Upper lobe of right lung (tissue), 1 donor: Measurements from ENCODE around the gene VAPB. TPM values are rescaled to one million over a fixed set of nuclear protein-coding genes. Genes with fewer than 3 reads are reported as not detected.

ENCODE experiments used
- ATAC-seq: fragments of 200-7000 bp; cut with Tn5 transposase; one replicate; pipeline ENCODE4 v1.9.1; 2020; ENCODE audit warnings: mild to moderate bottlenecking, moderate library complexity
- DNase-seq: peaks from one replicate; pipeline ENCODE4 v3.0.0-alpha.2; 2020
- H3K27ac ChIP-seq: fragments of 200-600 bp; one replicate; pipeline ENCODE4 v1.8.0; 2022
- H3K27me3 ChIP-seq: fragments of 200-600 bp; one replicate; pipeline ENCODE4 v1.8.0; 2022; ENCODE audit warnings: mild to moderate bottlenecking
- H3K36me3 ChIP-seq: fragments of 200-600 bp; one replicate; pipeline ENCODE4 v1.8.0; 2022
- H3K4me1 ChIP-seq: fragments of 200-600 bp; one replicate; pipeline ENCODE4 v1.8.0; 2022
- H3K4me3 ChIP-seq: fragments of 200-600 bp; one replicate; pipeline ENCODE4 v1.8.0; 2022; ENCODE audit warnings: mild to moderate bottlenecking
- H3K9me3 ChIP-seq: fragments of 200-600 bp; one replicate; pipeline ENCODE4 v1.8.0; 2022
- intact Hi-C: fragments of 100-400 bp; cut with DNase I; formaldehyde crosslinking; loops from one replicate; pipeline ENCODE4 v1.11.0; 2022
- total RNA-seq: library from RNA; stranded (reverse); fragmentation: NEBNext Ultra II Directional; extraction: Animal tissue kit (Norgen Biotek cat#: 25700); gene quantifications from one replicate; pipeline ENCODE4 v1.2.1, GENCODE V29; 2021
- TF ChIP-seq, protein P1 (sequence below): fragments of 200-600 bp; IDR thresholded peaks from one replicate; pipeline ENCODE4 v1.8.0; 2022; ENCODE audit warnings: antibody characterized with exemption
- donor health status: DM: no; HTN: yes; CAD: no; lungs with severe emphysema.

Gene VAPB
- total RNA-seq, 1 donor from 2014 or later: 47.8 TPM

DNA sequence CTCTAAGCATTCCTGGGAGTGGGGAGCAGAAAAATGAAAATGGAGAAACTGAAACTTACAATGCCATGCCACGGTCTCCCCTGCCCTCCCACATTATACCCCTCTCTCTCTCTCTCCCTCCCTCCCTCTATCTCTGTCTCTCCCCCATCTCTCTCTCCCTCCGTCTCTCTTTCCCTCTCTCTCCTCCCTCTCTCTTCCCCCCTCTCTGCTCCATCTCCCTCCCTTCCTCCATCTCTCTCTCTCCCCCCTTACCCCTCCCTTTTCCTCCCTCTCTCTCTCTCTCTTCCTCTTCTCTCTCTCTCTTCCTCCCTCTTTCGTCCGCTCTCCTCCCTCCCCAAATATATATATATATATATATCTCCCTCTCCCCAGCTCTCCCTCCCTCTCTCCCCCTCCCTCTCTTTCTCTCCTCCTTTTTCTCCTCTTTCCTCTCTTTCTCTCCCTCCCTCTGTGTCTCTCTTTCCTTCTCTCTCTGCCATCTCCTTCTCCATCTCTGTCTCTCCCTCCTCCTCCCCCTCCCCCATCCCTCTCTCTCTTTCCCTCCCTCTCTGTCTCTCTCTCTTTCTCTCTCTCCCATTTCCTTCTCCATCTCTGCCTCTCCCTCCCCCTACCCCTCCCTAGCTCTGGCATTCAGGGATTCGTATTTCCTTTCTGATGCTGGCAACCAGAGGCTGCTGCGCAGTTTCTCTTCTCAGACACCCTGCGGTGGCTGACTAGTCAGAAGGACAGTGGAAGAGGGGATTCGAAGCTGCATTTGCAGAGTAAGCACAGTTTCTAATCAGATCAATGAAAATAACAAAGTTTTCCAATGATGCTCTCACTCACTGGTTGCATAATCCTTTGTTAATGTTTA is 13.9 kb upstream of the VAPB start:
- intact Hi-C loops: no loop called here
- Histone ChIP-seq H3K27me3 (no peaks in the 10 kb centered on the region), H3K9me3 (no peaks in the 10 kb centered on the region), H3K4me3 (no peak overlapping the region), H3K27ac (no peak overlapping the region), H3K36me3 (no peaks in the 10 kb centered on the region), H3K4me1 (no peaks in the 10 kb centered on the region)
- ATAC-seq (no peak), DNase-seq (no peak)
- TF ChIP-seq, protein P1, sequence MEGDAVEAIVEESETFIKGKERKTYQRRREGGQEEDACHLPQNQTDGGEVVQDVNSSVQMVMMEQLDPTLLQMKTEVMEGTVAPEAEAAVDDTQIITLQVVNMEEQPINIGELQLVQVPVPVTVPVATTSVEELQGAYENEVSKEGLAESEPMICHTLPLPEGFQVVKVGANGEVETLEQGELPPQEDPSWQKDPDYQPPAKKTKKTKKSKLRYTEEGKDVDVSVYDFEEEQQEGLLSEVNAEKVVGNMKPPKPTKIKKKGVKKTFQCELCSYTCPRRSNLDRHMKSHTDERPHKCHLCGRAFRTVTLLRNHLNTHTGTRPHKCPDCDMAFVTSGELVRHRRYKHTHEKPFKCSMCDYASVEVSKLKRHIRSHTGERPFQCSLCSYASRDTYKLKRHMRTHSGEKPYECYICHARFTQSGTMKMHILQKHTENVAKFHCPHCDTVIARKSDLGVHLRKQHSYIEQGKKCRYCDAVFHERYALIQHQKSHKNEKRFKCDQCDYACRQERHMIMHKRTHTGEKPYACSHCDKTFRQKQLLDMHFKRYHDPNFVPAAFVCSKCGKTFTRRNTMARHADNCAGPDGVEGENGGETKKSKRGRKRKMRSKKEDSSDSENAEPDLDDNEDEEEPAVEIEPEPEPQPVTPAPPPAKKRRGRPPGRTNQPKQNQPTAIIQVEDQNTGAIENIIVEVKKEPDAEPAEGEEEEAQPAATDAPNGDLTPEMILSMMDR: no peak

DNA sequence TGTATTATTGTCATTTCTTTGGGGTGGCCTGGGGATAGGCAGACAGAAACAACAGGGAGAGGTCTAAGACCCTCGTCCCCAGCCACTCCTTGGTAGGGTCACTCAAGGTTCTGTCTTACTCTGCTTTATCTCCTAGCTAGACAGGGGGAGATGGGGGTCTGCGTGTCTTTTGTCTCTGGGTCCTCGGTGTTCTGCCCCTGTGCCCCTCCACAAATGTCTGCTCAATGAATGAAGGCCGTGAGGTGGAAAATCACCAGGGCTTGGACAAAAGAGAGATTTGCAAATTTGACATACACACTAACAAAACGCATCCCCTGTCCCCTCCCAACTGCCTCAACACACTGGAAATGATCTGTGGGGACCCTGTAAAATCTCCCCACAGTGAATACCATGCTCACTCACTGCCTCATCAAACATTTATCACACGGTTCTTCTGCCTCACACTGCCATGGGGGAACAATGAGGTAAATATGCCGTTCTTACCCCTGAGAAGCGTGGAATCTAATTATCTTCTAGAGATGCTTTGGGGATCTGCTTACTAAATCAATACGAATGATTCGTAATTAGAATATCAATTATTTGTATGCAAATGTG is 13.2 kb upstream of the VAPB start:
- H3K27me3 ChIP-seq: no peaks in the 10 kb centered on the region
- no peak overlapping the region for H3K4me3 ChIP-seq
- H3K9me3 ChIP-seq: no peaks in the 10 kb centered on the region
- H3K4me1 ChIP-seq: no peaks in the 10 kb centered on the region
- DNase-seq: no peak
- ATAC-seq: no peak
- H3K27ac ChIP-seq: no peak overlapping the region
- intact Hi-C loops: no loop called here
- no peaks in the 10 kb centered on the region for H3K36me3 ChIP-seq
- TF ChIP-seq, protein P1: no peak

DNA sequence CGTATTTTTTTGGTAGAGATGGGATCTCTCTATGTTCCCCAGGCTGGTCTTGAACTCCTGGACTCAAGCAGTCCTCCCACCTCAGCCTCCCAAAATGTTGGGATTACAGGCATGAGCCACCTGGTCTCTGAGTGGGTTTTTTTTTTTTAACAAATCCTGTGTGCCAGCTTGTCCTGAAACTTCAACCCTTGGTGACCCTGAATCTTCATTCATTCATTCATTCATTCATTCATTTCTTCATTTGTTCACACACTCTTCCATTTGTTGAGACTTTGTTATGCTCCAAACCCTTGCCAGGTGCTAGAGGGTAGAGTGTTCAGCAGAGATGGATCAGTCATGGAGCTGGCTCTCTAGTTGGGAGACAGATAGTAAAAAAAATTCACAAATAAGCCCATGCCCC is 12.0 kb upstream of the VAPB start:
- no peaks in the 10 kb centered on the region for H3K27me3 ChIP-seq
- TF ChIP-seq, protein P1: no peak
- no peak overlapping the region for H3K4me3 ChIP-seq
- DNase-seq (no peak), ATAC-seq (no peak)
- H3K9me3 ChIP-seq: no peaks in the 10 kb centered on the region
- intact Hi-C loops: no loop called here
- H3K27ac ChIP-seq: no peak overlapping the region
- H3K4me1 ChIP-seq: no peaks in the 10 kb centered on the region
- H3K36me3 ChIP-seq: no peaks in the 10 kb centered on the region

DNA sequence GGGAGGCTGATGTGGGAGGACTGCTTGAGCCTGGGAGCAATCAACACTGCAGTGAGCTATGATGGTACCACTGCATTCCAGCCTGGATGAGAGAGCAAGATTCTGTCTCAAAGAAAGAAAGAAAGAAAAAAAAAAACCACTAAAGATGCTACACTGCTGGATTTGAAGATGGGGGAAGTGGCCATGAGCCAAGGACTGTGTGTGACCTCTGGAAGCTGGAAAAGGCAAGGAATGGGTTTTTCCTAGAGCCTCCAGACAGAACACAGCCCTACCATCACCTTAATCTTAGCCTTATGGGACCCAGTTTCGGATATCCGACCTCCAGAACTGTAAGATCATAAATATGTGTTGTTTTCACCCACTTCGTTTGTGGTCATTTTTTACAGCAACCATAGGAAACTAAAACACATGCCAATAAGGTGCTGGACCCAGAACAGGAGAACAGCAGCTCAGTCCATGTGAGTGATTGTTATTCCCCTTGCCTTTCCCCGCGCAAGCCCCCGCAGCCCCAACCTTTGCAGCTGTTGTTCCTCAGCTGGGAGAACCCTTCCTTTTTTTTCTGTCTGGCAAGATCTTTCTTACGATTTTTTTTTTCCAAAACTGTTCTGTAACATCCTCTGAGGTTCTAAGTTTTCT is 11.1 kb upstream of the VAPB start:
- no peak for DNase-seq
- ATAC-seq: no peak
- no peaks in the 10 kb centered on the region for H3K4me1 ChIP-seq
- H3K27me3 ChIP-seq: no peaks in the 10 kb centered on the region
- TF ChIP-seq, protein P1: no peak
- no peaks in the 10 kb centered on the region for H3K36me3 ChIP-seq
- no peak overlapping the region for H3K4me3 ChIP-seq
- intact Hi-C loops: no loop called here
- no peak overlapping the region for H3K27ac ChIP-seq
- no peaks in the 10 kb centered on the region for H3K9me3 ChIP-seq

DNA sequence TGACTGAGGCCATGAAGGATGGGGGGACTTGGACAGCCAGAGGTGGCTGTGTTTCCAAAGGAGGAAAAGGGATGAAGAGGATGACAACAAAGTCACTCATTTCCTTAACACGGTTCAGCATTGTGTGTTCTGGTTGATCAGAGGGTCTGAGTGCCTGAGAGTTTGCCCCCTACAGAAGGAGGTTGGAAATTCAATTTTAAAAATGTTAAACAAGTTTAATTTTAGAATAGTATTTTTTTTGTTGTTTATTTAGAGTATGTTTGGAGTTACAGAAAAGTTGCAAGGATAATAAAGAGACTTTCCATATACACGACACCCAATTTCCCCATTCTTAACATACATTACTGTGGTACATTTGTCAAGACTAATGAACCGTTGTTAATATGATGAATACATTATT is 10.3 kb upstream of the VAPB start:
- no peak for ATAC-seq
- intact Hi-C loops: no loop called here
- TF ChIP-seq, protein P1: no peak

More for the DNA sequence above, 10.3 kb upstream of the VAPB start:
- no peaks in the 10 kb centered on the region for H3K27me3 ChIP-seq
- no peaks in the 10 kb centered on the region for H3K36me3 ChIP-seq
- no peaks in the 10 kb centered on the region for H3K4me1 ChIP-seq
- H3K4me3 ChIP-seq: no peak overlapping the region
- H3K27ac ChIP-seq: no peak overlapping the region
- no peaks in the 10 kb centered on the region for H3K9me3 ChIP-seq
- DNase-seq: no peak
